HG02970 (cell line): Measurements from ENCODE around the gene DNAJC16.
A peak's percentile ranks its signal among the peaks of the same experiment; 100 is the strongest.
"Not testable (repeated sequence)": the region's sequence is repeated elsewhere in the genome, so short reads cannot be mapped to it uniquely, and the experiment has no call there.

Experiments
- ATAC-seq: cut with Tn5 transposase; IDR thresholded peaks from one replicate; pipeline ENCODE4 v1.9.1; 2021; ENCODE audit warnings: mild to moderate bottlenecking, moderate library complexity, moderate number of reproducible peaks; ENCODE audit not compliant: unreplicated experiment, low FRiP score

The DNAJC16 gene

GRCh38 chr1:15526490-15527339, at the start of gene DNAJC16:
TSS of gene DNAJC16 (plus strand) at chr1:15526848. CDS start at chr1:15529106, 2,258 bp downstream.
- peak; percentile 57 for ATAC-seq

- no peak for ATAC-seq
Measured at GRCh38 chr1:15476927-15477326, 49.7 kb upstream of the DNAJC16 start.

- ATAC-seq, result no peak
Measured at GRCh38 chr1:15477646-15478212, 48.9 kb upstream of the DNAJC16 start.

GRCh38 chr1:15479654-15480347, 46.8 kb upstream of the DNAJC16 start:
- no peak for ATAC-seq

- not testable (repeated sequence) for ATAC-seq
Measured at GRCh38 chr1:15482455-15482854, 44.2 kb upstream of the DNAJC16 start.

- ATAC-seq, result not testable (repeated sequence)
Measured at GRCh38 chr1:15482983-15483543, 43.6 kb upstream of the DNAJC16 start.

GRCh38 chr1:15483971-15484370, 42.7 kb upstream of the DNAJC16 start:
- no peak for ATAC-seq

GRCh38 chr1:15484443-15484842, 42.2 kb upstream of the DNAJC16 start:
- ATAC-seq, result not testable (repeated sequence)

- no peak for ATAC-seq
Measured at GRCh38 chr1:15485636-15486035, 41.0 kb upstream of the DNAJC16 start.

- not testable (repeated sequence) for ATAC-seq
Measured at GRCh38 chr1:15486844-15487610, 39.6 kb upstream of the DNAJC16 start.

- no peak for ATAC-seq
Measured at GRCh38 chr1:15488371-15488770, 38.3 kb upstream of the DNAJC16 start.

GRCh38 chr1:15489052-15489736, 37.5 kb upstream of the DNAJC16 start:
- no peak for ATAC-seq

GRCh38 chr1:15491010-15491409, 35.6 kb upstream of the DNAJC16 start:
- ATAC-seq, result not testable (repeated sequence)

GRCh38 chr1:15492596-15492995, 34.1 kb upstream of the DNAJC16 start:
- no peak for ATAC-seq

- ATAC-seq, result no peak
Measured at GRCh38 chr1:15493869-15494390, 32.7 kb upstream of the DNAJC16 start.

GRCh38 chr1:15500184-15501178, 26.2 kb upstream of the DNAJC16 start:
- ATAC-seq, result no peak

GRCh38 chr1:15501208-15502032, 25.2 kb upstream of the DNAJC16 start:
- ATAC-seq, result no peak
